SKM-1 (cell line): ENCODE results near the gene GLRX5.
"Not testable (repeated sequence)": the region's sequence is repeated elsewhere in the genome, so short reads cannot be mapped to it uniquely, and the experiment has no call there.

Source experiments
- DNase-seq: peaks from one replicate; lab custom pipeline; 2025; ENCODE audit not compliant: unreplicated experiment; lab: John Stamatoyannopoulos, UW

GLRX5 gene

GRCh38 chr14:95549656-95550585 lies 15.1 kb downstream of the GLRX5 start:
- DNase-seq: no peak

- no peak for DNase-seq
These were observed 16.6 kb downstream of the GLRX5 start for GRCh38 chr14:95551435-95551834.

- no peak for DNase-seq
These were observed 18.3 kb downstream of the GLRX5 start for GRCh38 chr14:95553141-95553540.

DNA sequence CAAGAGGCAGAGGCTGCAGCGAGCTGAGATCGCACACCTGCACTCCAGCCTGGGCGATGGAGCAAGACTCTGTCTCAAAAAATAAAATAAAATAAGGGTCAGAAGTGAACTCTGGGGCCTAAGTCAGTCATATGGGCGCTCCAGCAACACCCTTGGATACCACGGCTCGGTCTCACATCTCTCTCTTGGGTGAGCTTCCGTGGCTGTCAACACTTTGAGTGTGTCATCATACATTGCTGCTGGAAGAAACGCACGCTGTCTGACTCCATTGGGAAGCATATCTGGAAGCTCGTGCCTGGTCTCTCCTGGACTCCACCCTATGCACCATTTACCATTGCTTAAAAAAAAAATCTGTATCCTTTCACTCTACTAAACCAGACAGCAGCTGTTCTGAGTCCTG lies 20.2 kb downstream of the GLRX5 start:
- no peak for DNase-seq

DNA sequence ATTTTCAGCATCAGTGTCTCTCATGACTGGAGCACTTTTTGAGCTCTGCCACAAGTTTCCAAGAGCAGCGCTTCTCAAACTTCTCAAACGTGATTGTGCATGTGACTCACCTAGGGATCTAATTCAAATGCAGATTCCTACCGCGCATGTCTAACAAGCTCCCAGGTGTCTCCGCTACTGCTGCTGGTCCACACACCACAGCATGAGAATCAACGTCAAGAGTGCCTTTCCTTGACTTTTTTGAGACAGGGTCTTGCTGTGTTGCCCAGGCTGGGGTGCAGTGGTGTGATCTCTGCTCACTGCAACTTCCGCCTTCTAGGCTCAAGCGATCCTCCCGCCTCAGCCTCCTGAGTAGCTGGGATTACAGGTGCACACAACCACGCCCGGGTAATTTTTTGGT lies 22.4 kb downstream of the GLRX5 start:
- no peak for DNase-seq

DNA sequence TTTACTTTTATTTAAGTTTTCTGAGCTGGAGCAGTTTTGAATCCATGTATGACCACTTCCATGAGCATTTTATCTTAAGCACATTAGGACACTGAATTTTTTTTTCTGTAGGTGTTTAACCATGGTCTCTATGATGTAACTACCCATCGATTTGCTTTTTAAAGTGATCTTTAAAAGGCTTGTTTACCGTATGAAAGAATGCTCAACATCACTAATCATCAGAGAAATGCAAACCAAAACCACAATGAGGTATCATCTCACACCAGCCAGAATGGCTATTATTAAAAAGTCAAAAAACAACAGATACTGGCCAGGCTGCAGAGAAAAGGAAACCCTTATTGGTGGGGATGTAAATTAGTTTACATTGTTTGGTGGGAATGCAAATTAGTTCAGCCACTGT lies 23.0 kb downstream of the GLRX5 start:
- no peak for DNase-seq

- DNase-seq: no peak
These were observed 24.4 kb downstream of the GLRX5 start for GRCh38 chr14:95559203-95559602.

DNA sequence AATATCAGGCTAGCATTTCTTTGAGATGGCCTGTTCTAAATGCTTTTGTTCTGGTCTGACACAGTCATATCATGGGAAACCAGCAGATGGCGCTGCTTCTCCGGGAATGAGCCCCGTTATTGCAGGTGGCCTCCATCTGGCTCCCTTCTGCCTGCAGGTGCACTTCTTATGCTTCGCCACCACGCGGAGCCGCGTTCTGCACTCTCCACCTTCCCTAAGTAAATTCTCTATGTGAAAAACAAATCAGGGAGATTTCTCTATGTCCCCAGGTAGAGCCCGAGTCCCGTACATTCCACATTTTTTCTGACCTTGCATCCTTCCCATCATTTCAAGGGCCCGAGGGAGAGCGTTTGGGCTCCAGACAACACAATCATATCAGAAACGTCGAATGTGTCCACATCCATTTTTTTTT lies 26.2 kb downstream of the GLRX5 start:
- peak; percentile 11 for DNase-seq

- no peak for DNase-seq
These were observed 28.2 kb downstream of the GLRX5 start for GRCh38 chr14:95562892-95563685.

DNA sequence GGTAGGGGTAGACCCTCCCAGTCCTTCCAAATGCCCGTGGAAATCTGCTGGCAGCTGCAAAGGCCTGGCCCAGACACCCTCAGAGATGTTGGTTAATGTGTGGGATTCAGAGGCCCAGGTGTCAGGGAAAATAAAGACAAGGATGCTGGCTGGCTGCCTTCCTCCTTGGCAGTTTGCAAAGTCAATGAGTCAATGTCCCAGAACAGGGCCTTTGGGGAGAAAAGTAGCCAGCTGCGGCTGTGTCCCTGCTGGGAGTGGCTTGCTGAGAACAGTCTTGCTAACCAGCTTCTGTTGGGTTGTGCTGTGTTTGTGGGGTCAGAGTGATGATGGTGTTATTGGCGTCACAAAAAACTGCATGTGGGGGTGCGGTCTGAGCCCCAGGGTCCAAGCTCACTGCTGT lies 29.2 kb downstream of the GLRX5 start:
- no peak for DNase-seq

- DNase-seq: no peak
These were observed 34.6 kb downstream of the GLRX5 start for GRCh38 chr14:95569440-95569839.

DNA sequence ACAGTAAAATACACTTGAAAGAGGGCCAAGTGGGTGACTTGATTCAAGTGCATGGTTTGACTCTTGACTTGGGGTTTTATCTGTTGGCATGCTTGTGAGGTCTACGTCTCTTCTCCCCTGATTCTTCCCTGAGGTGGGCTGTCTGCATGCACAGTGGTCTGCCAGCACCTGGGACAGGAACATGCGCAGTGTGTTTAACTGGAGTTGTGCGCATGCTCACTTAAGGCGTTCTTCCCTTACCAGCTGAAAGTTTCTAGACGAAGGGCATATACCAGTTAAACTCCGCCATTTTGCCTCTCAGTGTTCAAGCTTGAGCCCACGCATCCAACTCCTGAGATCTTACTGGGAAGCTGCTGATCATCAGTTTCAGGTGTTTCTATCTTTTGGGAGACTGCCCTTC lies 38.5 kb downstream of the GLRX5 start:
- no peak for DNase-seq

- DNase-seq: no peak
These were observed 41.1 kb downstream of the GLRX5 start for GRCh38 chr14:95575840-95576473.

GRCh38 chr14:95577067-95577800 lies 42.4 kb downstream of the GLRX5 start:
- no peak for DNase-seq

DNA sequence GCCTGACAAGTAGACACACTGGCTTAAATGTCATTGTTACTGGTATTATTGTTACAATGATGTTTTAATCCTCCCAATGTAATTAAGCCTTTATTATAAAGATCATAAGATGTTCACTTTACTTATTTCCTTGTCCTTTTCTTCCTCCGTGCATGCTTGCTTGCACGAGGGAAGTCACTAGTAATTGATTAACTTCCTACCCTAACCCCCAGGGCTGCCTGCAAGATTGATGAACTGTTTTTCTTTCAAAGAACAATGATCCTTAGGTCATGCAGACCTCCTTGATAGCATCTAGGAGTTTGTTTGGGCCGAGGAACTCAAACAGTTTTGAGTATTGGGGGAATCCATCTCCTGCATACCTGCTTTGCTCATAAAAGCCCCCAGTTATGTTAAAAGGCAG lies 43.0 kb downstream of the GLRX5 start:
- no peak for DNase-seq

DNA sequence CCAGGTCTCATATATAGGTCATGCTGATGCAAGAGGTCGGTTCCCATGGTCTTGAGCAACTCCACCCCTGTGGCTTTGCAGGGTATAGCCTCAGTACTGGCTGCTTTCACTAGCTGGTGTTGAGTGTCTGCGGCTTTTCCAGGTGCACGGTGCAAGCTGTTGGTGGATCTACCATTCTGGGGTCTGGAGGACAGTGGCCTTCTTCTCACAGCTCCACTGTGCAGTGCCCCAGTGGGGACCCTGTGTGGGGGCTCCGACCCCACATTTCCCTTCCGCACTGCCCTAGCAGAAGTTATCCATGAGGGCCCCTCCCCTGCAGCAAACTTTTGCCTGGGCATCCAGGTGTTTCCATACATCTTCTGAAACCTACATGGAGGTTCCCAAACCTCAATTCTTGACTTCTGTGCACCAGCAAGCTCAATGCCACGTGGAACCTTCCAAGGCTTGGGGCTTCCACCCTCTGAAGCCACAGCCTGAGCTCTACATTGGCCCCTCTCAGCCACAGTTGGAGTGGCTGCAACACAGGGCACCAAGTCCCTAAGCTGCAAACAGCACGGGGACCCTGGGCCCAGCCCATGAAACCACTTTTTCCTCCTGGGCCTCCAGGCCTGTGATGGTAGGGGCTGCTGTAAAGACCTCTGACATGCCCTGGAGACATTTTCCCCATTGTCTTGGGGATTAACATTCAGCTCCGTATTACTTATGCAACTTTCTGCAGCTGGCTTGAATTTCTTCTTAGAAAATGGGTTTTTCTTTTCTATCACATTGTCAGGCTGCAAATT lies 49.2 kb downstream of the GLRX5 start:
- DNase-seq: not testable (repeated sequence)

DNA sequence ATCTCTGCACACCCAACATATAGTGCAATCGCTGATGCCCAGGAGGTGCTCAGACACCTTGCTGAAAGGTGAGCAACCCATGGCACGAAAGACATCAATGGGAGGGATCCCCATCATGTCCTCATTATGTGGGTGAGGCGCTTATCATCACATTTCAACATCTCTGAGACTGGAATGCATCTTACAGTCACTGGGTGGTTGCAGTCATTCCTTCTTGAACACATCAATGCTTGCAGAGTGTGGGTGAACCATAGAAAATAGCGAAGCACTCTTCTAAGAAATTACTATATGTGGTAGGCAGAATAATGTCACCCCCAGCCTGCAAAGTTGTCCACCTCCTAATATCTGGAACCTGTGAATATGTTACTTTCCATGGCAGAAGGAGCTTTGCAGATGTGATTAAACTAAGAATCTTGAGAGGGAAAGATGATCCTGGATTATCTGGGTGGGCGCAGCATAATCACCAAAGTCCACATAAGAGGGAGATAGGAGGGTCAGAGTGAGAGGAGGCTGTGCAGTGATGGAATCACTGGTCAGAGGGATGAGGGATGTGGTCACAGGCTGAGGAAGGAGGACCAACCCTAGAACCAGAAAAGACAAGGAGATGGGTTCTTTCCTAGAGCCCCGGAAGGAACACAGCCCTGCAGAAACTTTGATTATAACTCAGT lies 51.2 kb downstream of the GLRX5 start:
- DNase-seq: no peak

DNA sequence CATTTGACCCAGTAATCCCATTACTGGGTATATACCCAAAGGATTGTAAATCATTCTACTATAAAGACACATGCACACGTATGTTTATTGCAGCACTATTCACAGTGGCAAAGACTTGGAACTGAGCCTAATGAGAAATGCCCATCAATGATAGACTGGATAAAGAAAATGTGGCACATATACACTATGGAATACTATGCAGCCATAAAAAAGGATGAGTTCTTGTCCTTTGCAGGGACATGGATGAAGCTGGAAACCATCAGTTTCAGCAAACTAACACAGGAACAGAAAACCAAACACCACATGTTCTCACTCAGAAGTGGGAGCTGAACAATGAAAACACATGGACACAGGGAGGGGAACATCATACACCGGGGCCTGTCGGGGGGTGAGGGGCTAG lies 56.3 kb downstream of the GLRX5 start:
- not testable (repeated sequence) for DNase-seq
